ENCODE results near the gene POC1B.

POC1B gene

GRCh38 chr12:89538897-89539296 is 13.1 kb upstream of the POC1B start:
- no peak for DNase-seq

- DNase-seq, result no peak
Observed at GRCh38 chr12:89537389-89537788, 11.5 kb upstream of the POC1B start.

GRCh38 chr12:89529738-89530137 is 3.9 kb upstream of the POC1B start:
- DNase-seq, result peak; percentile 58

GRCh38 chr12:89528434-89528833 is 2.6 kb upstream of the POC1B start:
- DNase-seq, result no peak

- peak; percentile 24 for DNase-seq
Observed at GRCh38 chr12:89525305-89525823, 483 bp downstream of the POC1B start.

- DNase-seq, result peak; percentile 57
Observed at GRCh38 chr12:89524541-89525304, 1.1 kb downstream of the POC1B start, which contains the start of gene GALNT4. TSS of gene GALNT4 (minus strand) at chr12:89524796. CDS start at chr12:89524549, 247 bp downstream.

- no peak for DNase-seq
Observed at GRCh38 chr12:89523843-89524540, 1.9 kb downstream of the POC1B start.

GRCh38 chr12:89523393-89523792 is 2.5 kb downstream of the POC1B start:
- no peak for DNase-seq

GRCh38 chr12:89521364-89522223 is 4.3 kb downstream of the POC1B start:
- no peak for DNase-seq

- no peak for DNase-seq
Observed at GRCh38 chr12:89517720-89518119, 8.1 kb downstream of the POC1B start.

- no peak for DNase-seq
Observed at GRCh38 chr12:89516633-89517032, 9.2 kb downstream of the POC1B start.

- DNase-seq, result no peak
Observed at GRCh38 chr12:89514751-89515150, 11.1 kb downstream of the POC1B start.

GRCh38 chr12:89513544-89513943 is 12.3 kb downstream of the POC1B start:
- DNase-seq, result no peak

- DNase-seq, result no peak
Observed at GRCh38 chr12:89507015-89507824, 18.6 kb downstream of the POC1B start.

GRCh38 chr12:89506050-89506449 is 19.8 kb downstream of the POC1B start:
- DNase-seq, result no peak

- no peak for DNase-seq
Observed at GRCh38 chr12:89504560-89505346, 21.1 kb downstream of the POC1B start.

GRCh38 chr12:89501793-89502192 is 24.1 kb downstream of the POC1B start:
- no peak for DNase-seq

- DNase-seq, result no peak
Observed at GRCh38 chr12:89499857-89500256, 26.0 kb downstream of the POC1B start.

- no peak for DNase-seq
Observed at GRCh38 chr12:89497467-89497866, 28.4 kb downstream of the POC1B start.

- DNase-seq, result no peak
Observed at GRCh38 chr12:89497005-89497404, 28.8 kb downstream of the POC1B start.

Measured in NCI-H1105 treated with DMSO at 0.1 percent for 48 hours (cell line).